NCI-H1694 treated with DMSO at 0.1 percent for 48 hours (cell line): ENCODE data around the gene HDAC3.

ENCODE experiments used
- DNase-seq: peaks from one replicate; lab custom pipeline; 2025; lab: John Stamatoyannopoulos, UW

The HDAC3 gene

GRCh38 chr5:141636413-141637122 lies at the start of gene HDAC3, which contains the start of gene RELL2:
HDAC3 (minus strand) TSS chr5:141636849; CDS start chr5:141636790, 59 bp downstream.
RELL2 (plus strand) TSS chr5:141636997; CDS start chr5:141638226, 1,229 bp downstream.
- DNase-seq = peak; percentile 76

GRCh38 chr5:141685591-141685990 lies 48.9 kb upstream of the HDAC3 start:
- no peak for DNase-seq

GRCh38 chr5:141683596-141684141 lies 47.0 kb upstream of the HDAC3 start:
- DNase-seq = no peak

- DNase-seq = no peak
Observed at GRCh38 chr5:141681695-141682641, 45.3 kb upstream of the HDAC3 start, which contains the start of gene ARAP3. ARAP3 (minus strand) TSS chr5:141682230; CDS start chr5:141680486, 1,744 bp downstream.

GRCh38 chr5:141681295-141681694 lies 44.6 kb upstream of the HDAC3 start:
- no peak for DNase-seq

GRCh38 chr5:141680751-141681201 lies 44.1 kb upstream of the HDAC3 start:
- no peak for DNase-seq

- no peak for DNase-seq
Observed at GRCh38 chr5:141680178-141680577, 43.5 kb upstream of the HDAC3 start.

- no peak for DNase-seq
Observed at GRCh38 chr5:141677415-141677814, 40.8 kb upstream of the HDAC3 start.

GRCh38 chr5:141675672-141676071 lies 39.0 kb upstream of the HDAC3 start:
- DNase-seq = no peak

- no peak for DNase-seq
Observed at GRCh38 chr5:141674747-141675146, 38.1 kb upstream of the HDAC3 start.

- no peak for DNase-seq
Observed at GRCh38 chr5:141672841-141673813, 36.5 kb upstream of the HDAC3 start.

GRCh38 chr5:141672071-141672840 lies 35.6 kb upstream of the HDAC3 start:
- no peak for DNase-seq

- no peak for DNase-seq
Observed at GRCh38 chr5:141669520-141669919, 32.9 kb upstream of the HDAC3 start.

GRCh38 chr5:141668601-141669265 lies 32.1 kb upstream of the HDAC3 start:
- no peak for DNase-seq

GRCh38 chr5:141665995-141666940 lies 29.6 kb upstream of the HDAC3 start:
- no peak for DNase-seq

- peak; percentile 16 for DNase-seq
Observed at GRCh38 chr5:141664733-141665461, 28.2 kb upstream of the HDAC3 start.

GRCh38 chr5:141663506-141663905 lies 26.9 kb upstream of the HDAC3 start:
- no peak for DNase-seq

- DNase-seq = no peak
Observed at GRCh38 chr5:141662028-141662427, 25.4 kb upstream of the HDAC3 start.
